K562 (cell line): ENCODE data around the gene PPFIA3. TPM values are rescaled to one million over a fixed set of nuclear protein-coding genes. Genes with fewer than 3 reads are reported as not detected.
A peak's percentile ranks its signal among the peaks of the same experiment; 100 is the strongest.

Source experiments
- ATF3 ChIP-seq, 2 experiments: fragments of 450-650 bp in 1 of 2; sonication (generic) in 1 of 2; formaldehyde crosslinking in 1 of 2; IDR thresholded peaks in 1 of 2; conservative IDR thresholded peaks in 1 of 2; 2 replicates each; pipeline versions ENCODE4 v1.6.1 to v1.8.1; 2016 to 2023; ENCODE audit warnings: mild to moderate bottlenecking in 2 of 2, moderate library complexity in 2 of 2, inconsistent platforms in 1 of 2, missing genetic modification reagents in 1 of 2
- CHCHD3 ChIP-seq: fragments of 250-450 bp; sonication (Bioruptor Pico); IDR thresholded peaks from 2 replicates; pipeline ENCODE4 v2.1.2; 2022; ENCODE audit warnings: mild to moderate bottlenecking
- E2F8 ChIP-seq: fragments of 450-650 bp; IDR thresholded peaks from 2 replicates; pipeline ENCODE4 v1.7.1; 2018; ENCODE audit warnings: mild to moderate bottlenecking, low read depth; ENCODE audit not compliant: partially characterized antibody
- ETS1 ChIP-seq: conservative IDR thresholded peaks from 2 replicates; pipeline ENCODE4 v1.6.1; 2011; ENCODE audit warnings: low read depth, mild to moderate bottlenecking, low read length; ENCODE audit not compliant: control insufficient read depth
- MEF2D ChIP-seq: conservative IDR thresholded peaks from 2 replicates; pipeline ENCODE4 v1.6.1; 2016; ENCODE audit warnings: low read depth, missing genetic modification characterization, missing compliant biosample characterization
- MIER1 ChIP-seq: fragments of 450-650 bp; IDR thresholded peaks from 2 replicates; pipeline ENCODE4 v1.6.1; 2016; ENCODE audit warnings: antibody characterized with exemption, mild to moderate bottlenecking, low read depth
- NCOA4 ChIP-seq: fragments of 450-650 bp; IDR thresholded peaks from 2 replicates; pipeline ENCODE4 v1.6.1; 2018; ENCODE audit warnings: mild to moderate bottlenecking; ENCODE audit not compliant: partially characterized antibody
- NR1H2 ChIP-seq: sonication (generic); formaldehyde crosslinking; IDR thresholded peaks from 2 replicates; pipeline ENCODE4 v1.4.0; 2020; ENCODE audit warnings: mild to moderate bottlenecking, missing genetic modification reagents
- PHF20 ChIP-seq: fragments of 450-650 bp; IDR thresholded peaks from 2 replicates; pipeline ENCODE4 v1.6.1; 2018; ENCODE audit not compliant: partially characterized antibody
- RUNX1 ChIP-seq: sonication (generic); IDR thresholded peaks from 2 replicates; pipeline ENCODE4 v1.6.1; 2016; ENCODE audit warnings: antibody characterized with exemption, low read depth
- SPI1 ChIP-seq: IDR thresholded peaks from 2 replicates; pipeline ENCODE4 v1.6.1; 2011; ENCODE audit warnings: low read depth, low read length, control low read depth, borderline replicate concordance
- TFAP4 ChIP-seq: sonication (generic); formaldehyde crosslinking; IDR thresholded peaks from 2 replicates; pipeline ENCODE4 v1.8.0; 2022; ENCODE audit warnings: missing genetic modification reagents, mild to moderate bottlenecking, moderate library complexity, borderline replicate concordance
- ZBTB7A ChIP-seq: IDR thresholded peaks from 2 replicates; pipeline ENCODE4 v1.6.1; 2011; ENCODE audit warnings: low read depth, mild to moderate bottlenecking, low read length, moderate library complexity, borderline replicate concordance; ENCODE audit not compliant: control insufficient read depth
- ZBTB9 ChIP-seq: fragments of 450-650 bp; formaldehyde crosslinking; IDR thresholded peaks from 2 replicates; pipeline ENCODE4 v1.4.0; 2020; ENCODE audit warnings: mild to moderate bottlenecking, moderate library complexity
- ZNF324 ChIP-seq: fragments of 250-450 bp; sonication (Bioruptor Pico); IDR thresholded peaks from 2 replicates; pipeline ENCODE4 v1.4.0; 2020; ENCODE audit warnings: mild to moderate bottlenecking
- ZNF717 ChIP-seq: fragments of 250-450 bp; sonication (Bioruptor Pico); IDR thresholded peaks from 2 replicates; pipeline ENCODE4 v1.5.0; 2021
- polyA plus RNA-seq, 8 experiments: library from polyadenylated mRNA; depleted of rRNA in 4 of 8; stranded (reverse) in 5 of 8; unstranded in 3 of 8; fragments of >200 nt; fragmentation: Nextera tagmentation in 2 of 8; fragmentation: Illumina TruSeq in 1 of 8; extraction: Ambion mirVana in 2 of 8; extraction: Trizol in 1 of 8; gene quantifications; 2 replicates each; pipeline versions ENCODE4 v1.2.1 to v1.2.3, GENCODE V29; 2011 to 2014; ENCODE audit warnings: inconsistent platforms in 1 of 8, missing spikeins in 1 of 8
- total RNA-seq, 7 experiments: library from RNA; depleted of rRNA in 6 of 7; stranded (reverse); fragments of >200 nt in 6 of 7; fragmentation: Illumina TruSeq in 2 of 7; extraction: Trizol in 2 of 7; gene quantifications; 2 replicates each; pipeline versions ENCODE4 v1.2.1 to v1.2.3, GENCODE V29; 2011 to 2021; ENCODE audit warnings: low replicate concordance in 1 of 7

Gene PPFIA3
- total and polyA plus RNA-seq, 9 of the 15 experiments (the other 6 are each of a cell fraction or from before 2014, with no cell fraction given): 0.10 to 53.0 (median 17.6) TPM

- TF ChIP-seq ATF3 (IDR thresholded peaks at IDR 0.05) (peak; percentile 96), ATF3 (CRISPR knock-in tag; conservative IDR thresholded peaks at IDR 0.05) (no peak; the same call in none of the 2 replicates), ZNF324 (CRISPR knock-in tag) (0 out of 2 replicates have a peak, but pooled peaks have one; percentile 6), SPI1 (no peak), RUNX1 (no peak), NCOA4 (no peak), ZNF717 (CRISPR knock-in tag) (no peak), ZBTB7A (0 out of 2 replicates have a peak, but pooled peaks have one; percentile 72), MIER1 (no peak; the same call in 1 of the 2 replicates), E2F8 (no peak), ZBTB9 (CRISPR knock-in tag) (peak; percentile 86), CHCHD3 (CRISPR knock-in tag) (no peak), TFAP4 (CRISPR knock-in tag) (peak; percentile 91), ETS1 (peak; percentile 59; the same call in 1 of the 2 replicates), NR1H2 (CRISPR knock-in tag) (no peak), PHF20 (no peak), MEF2D (no peak)
Measured at GRCh38 chr19:49118565-49119410, 556 bp upstream of the PPFIA3 start, which contains the start of gene C19orf73 (continued).
